ENCODE measurements around the gene GRID2IP. TPM values are rescaled to one million over a fixed set of nuclear protein-coding genes. Genes with fewer than 3 reads are reported as not detected.
A peak's percentile ranks its signal among the peaks of the same experiment; 100 is the strongest.
"Not testable (repeated sequence)": the region's sequence is repeated elsewhere in the genome, so short reads cannot be mapped to it uniquely, and the experiment has no call there.

GRID2IP gene
- polyA plus RNA-seq, 1 experiment: not detected

DNA sequence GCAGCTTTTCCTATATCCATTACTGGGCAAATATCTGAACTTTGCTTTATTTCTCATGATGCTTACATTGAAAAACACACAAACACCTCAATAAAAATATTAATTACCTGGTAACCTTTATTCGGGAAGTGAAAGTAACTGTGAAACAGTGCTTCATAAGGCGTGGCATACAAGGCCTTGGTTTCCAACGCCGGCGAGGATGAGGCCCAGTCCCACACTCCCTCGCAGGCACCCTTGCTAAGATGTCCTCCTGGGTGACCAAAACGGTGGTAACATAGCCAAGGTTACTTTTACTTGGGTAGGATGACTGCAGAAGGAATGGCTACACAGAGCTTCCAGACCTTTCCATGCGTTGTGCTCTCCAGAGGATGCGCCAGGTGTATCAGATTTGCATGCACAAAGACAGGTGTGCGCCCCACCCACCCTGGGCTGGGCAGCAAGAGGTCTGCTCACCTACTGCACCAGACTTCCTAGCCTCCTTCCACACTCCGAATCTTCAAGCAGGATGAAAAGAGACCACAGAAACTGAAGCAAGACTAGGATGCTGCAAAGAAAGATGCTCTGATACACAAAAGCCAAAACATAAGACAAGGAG, 90.2 kb downstream of the GRID2IP start:
- H3K27me3 ChIP-seq (ENCODE audit: control insufficient read depth, insufficient read depth, low read length): no peaks in the 10 kb centered on the region
- TF ChIP-seq, protein P1, sequence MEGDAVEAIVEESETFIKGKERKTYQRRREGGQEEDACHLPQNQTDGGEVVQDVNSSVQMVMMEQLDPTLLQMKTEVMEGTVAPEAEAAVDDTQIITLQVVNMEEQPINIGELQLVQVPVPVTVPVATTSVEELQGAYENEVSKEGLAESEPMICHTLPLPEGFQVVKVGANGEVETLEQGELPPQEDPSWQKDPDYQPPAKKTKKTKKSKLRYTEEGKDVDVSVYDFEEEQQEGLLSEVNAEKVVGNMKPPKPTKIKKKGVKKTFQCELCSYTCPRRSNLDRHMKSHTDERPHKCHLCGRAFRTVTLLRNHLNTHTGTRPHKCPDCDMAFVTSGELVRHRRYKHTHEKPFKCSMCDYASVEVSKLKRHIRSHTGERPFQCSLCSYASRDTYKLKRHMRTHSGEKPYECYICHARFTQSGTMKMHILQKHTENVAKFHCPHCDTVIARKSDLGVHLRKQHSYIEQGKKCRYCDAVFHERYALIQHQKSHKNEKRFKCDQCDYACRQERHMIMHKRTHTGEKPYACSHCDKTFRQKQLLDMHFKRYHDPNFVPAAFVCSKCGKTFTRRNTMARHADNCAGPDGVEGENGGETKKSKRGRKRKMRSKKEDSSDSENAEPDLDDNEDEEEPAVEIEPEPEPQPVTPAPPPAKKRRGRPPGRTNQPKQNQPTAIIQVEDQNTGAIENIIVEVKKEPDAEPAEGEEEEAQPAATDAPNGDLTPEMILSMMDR (IDR thresholded peaks at IDR 0.05; ENCODE audit: low read depth, low read length): no peak
- ChIA-PET CTCF (no interaction called here), POLR2A (no interaction called here)
- H3K27ac ChIP-seq (ENCODE audit: low read depth, low read length): no peak overlapping the region
- no peak for DNase-seq (ENCODE audit: low read depth, low spot score)
- H3K4me3 ChIP-seq (ENCODE audit: low read depth, low read length): no peak overlapping the region
- H3K9me3 ChIP-seq (ENCODE audit: control insufficient read depth, insufficient read depth, low read length): no peaks in the 10 kb centered on the region

DNA sequence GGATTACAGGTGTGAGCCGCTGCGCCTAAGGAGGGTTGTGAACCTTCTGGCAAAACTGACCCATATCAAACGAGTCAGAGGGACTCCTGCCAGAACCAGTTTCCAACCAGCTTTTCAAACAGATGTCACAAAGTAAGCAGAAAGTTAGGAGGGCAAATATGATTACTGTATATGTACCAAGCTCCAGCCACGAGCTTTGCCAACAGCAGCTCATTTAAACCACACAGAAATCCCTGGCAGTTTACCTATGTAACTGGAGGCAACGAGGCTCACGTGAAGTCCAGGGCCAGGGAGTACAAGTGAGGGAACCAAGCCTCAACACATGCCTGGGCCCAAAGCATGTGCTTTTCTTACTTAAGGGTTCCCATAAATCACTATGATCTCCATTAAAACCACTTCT, 91.0 kb downstream of the GRID2IP start:
- TF ChIP-seq, protein P1 (IDR thresholded peaks at IDR 0.05; ENCODE audit: low read depth, low read length): no peak
- DNase-seq (ENCODE audit: low read depth, low spot score): no peak
- Histone ChIP-seq H3K27ac (ENCODE audit: low read depth, low read length) (no peak overlapping the region), H3K9me3 (ENCODE audit: control insufficient read depth, insufficient read depth, low read length) (no peaks in the 10 kb centered on the region), H3K4me3 (ENCODE audit: low read depth, low read length) (no peak overlapping the region), H3K27me3 (ENCODE audit: control insufficient read depth, insufficient read depth, low read length) (no peaks in the 10 kb centered on the region)
- ChIA-PET POLR2A (no interaction called here), CTCF (no interaction called here)

DNA sequence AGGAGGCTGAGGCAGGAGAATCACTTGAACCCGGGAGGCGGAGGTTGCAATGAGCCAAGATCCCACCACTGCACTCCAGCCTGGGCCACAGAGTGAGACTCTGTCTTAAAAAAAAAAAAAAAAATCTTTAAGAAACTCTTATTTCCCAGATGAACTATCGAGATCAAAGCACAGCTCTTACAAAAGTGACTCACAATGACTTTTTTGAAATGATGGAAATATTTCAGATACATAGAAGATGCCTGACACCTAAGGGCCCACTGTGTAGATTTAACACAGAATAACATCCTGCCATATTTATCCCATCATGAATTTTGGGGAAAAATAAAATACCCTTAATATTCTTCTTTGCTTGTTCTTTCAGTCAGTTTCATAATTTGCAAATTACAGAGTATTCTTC, 92.6 kb downstream of the GRID2IP start:
- H3K27me3 ChIP-seq (ENCODE audit: control insufficient read depth, insufficient read depth, low read length); H3K27ac ChIP-seq (ENCODE audit: low read depth, low read length); H3K9me3 ChIP-seq (ENCODE audit: control insufficient read depth, insufficient read depth, low read length); POLR2A ChIA-PET; DNase-seq (ENCODE audit: low read depth, low spot score); H3K4me3 ChIP-seq (ENCODE audit: low read depth, low read length); CTCF ChIA-PET: not testable (repeated sequence)

DNA sequence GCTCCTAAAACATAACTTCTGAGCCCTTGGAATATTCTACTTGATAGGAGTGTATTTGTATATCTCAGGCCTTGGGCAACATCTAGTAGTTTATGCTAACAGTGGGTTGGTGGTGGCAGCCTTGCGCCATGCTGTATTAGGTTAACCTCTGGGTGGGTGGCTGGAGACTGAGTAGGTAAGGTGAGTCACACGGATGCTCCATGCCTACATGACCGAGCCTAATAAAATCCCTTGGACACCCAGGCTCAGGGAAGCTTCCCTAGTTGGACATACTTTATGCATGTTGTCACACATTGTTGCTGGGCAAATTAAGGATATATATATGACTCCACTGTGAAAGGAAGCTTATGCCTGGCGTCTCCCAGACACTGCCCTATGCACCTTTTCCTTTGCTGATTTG, 97.5 kb downstream of the GRID2IP start:
- Histone ChIP-seq H3K27me3 (ENCODE audit: control insufficient read depth, insufficient read depth, low read length) (no peaks in the 10 kb centered on the region), H3K9me3 (ENCODE audit: control insufficient read depth, insufficient read depth, low read length) (no peaks in the 10 kb centered on the region), H3K27ac (ENCODE audit: low read depth, low read length) (peak overlapping the region; percentile 61), H3K4me3 (ENCODE audit: low read depth, low read length) (no peak overlapping the region)
- ChIA-PET POLR2A (interaction anchor here (0.6 to 0.9 kb wide), 2 partner anchors 10 to 13 kb away, joined by 3 to 8 read pairs; no protein-coding TSS in a partner anchor), CTCF (no interaction called here)
- no peak for DNase-seq (ENCODE audit: low read depth, low spot score)
- TF ChIP-seq, protein P1 (IDR thresholded peaks at IDR 0.05; ENCODE audit: low read depth, low read length): no peak

DNA sequence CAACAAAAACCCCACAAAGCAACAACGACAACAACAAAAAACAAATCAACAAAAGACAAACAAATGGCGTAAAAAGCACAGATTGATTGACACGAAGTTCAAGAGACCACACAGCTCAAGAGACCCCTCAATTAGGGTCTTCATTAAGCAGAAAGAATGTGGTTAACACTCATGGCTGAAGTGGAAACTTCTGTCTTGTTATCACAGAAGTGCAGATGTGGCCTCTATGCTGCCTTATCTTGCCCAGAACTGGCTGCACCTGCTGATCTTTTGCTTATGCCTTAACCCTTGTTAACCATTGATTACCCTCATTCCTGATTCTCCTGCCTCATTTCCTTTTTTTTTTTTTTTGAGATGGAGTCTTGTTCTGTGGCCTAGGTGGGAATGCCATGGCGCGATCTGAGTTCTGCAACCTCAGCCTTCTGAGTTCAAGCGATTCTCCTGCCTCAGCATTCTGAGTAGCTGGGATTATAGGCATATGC, 100.0 kb downstream of the GRID2IP start:
- H3K9me3 ChIP-seq (ENCODE audit: control insufficient read depth, insufficient read depth, low read length): no peaks in the 10 kb centered on the region; the same call in 1 of the 2 replicates
- H3K27ac ChIP-seq (ENCODE audit: low read depth, low read length): no peak overlapping the region
- no peak overlapping the region for H3K4me3 ChIP-seq (ENCODE audit: low read depth, low read length)
- H3K27me3 ChIP-seq (ENCODE audit: control insufficient read depth, insufficient read depth, low read length): no peaks in the 10 kb centered on the region
- TF ChIP-seq, protein P1 (IDR thresholded peaks at IDR 0.05; ENCODE audit: low read depth, low read length): no peak
- no peak for DNase-seq (ENCODE audit: low read depth, low spot score)
- ChIA-PET CTCF (no interaction called here), POLR2A (interaction anchor here (0.7 kb wide), 1 partner anchor 49 kb away, joined by 3 read pairs; no protein-coding TSS in a partner anchor)

DNA sequence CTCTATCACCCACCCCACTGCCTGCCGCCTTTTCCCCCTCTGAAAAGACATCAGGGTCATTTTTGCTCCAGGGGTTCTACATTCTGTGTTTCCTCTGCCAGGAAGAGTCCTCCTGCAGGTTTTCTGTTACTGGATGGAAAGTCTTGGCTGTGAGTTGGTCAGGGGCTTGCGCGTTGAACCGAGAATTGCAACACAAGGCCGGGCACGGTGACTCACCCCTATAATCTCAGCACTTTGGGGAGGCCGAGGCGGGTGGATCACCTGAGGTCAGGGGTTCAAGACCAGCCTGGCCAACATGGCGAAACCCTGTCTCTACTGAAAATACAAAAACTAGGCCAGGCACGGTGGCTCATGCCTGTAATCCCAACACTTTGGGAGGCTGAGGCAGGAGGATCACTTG, 100.7 kb downstream of the GRID2IP start:
- CTCF ChIA-PET; POLR2A ChIA-PET; H3K27me3 ChIP-seq (ENCODE audit: control insufficient read depth, insufficient read depth, low read length); H3K4me3 ChIP-seq (ENCODE audit: low read depth, low read length); DNase-seq (ENCODE audit: low read depth, low spot score); H3K9me3 ChIP-seq (ENCODE audit: control insufficient read depth, insufficient read depth, low read length); H3K27ac ChIP-seq (ENCODE audit: low read depth, low read length): not testable (repeated sequence)

DNA sequence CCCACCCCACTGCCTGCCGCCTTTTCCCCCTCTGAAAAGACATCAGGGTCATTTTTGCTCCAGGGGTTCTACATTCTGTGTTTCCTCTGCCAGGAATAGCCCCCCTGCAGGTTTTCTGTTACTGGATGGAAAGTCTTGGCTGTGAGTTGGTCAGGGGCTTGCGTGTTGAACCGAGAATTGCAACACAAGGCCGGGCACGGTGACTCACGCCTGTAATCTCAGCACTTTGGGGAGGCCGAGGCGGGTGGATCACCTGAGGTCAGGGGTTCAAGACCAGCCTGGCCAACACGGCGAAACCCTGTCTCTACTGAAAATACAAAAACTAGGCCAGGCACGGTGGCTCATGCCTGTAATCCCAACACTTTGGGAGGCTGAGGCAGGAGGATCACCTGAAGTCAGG, 101.4 kb downstream of the GRID2IP start:
- POLR2A ChIA-PET; H3K27me3 ChIP-seq (ENCODE audit: control insufficient read depth, insufficient read depth, low read length); H3K9me3 ChIP-seq (ENCODE audit: control insufficient read depth, insufficient read depth, low read length); DNase-seq (ENCODE audit: low read depth, low spot score); CTCF ChIA-PET; H3K27ac ChIP-seq (ENCODE audit: low read depth, low read length); H3K4me3 ChIP-seq (ENCODE audit: low read depth, low read length): not testable (repeated sequence)
